GM10248 (cell line): Measurements from ENCODE around the gene AFG1L.

ENCODE experiments used
- CTCF ChIA-PET: fragments of 300-600 bp; sonication (Branson Sonifier 250); formaldehyde crosslinking; extraction: SDS; loops from one replicate; lab custom pipeline; 2021; ENCODE audit warnings: antibody characterized with exemption; lab: Yijun Ruan, JAX
- POLR2A ChIA-PET: fragments of 350-650 bp; sonication (Branson Sonifier 250); formaldehyde crosslinking; extraction: SDS; loops from one replicate; lab custom pipeline; 2020; ENCODE audit warnings: antibody characterized with exemption; lab: Yijun Ruan, JAX
- DNase-seq: peaks from one replicate; pipeline ENCODE4 v3.0.0; 2012; ENCODE audit errors: extremely low spot score
- TF ChIP-seq, protein P1 (sequence below): IDR thresholded peaks from 2 replicates; pipeline ENCODE4 v1.5.1; 2012; ENCODE audit warnings: mild to moderate bottlenecking, low read depth; ENCODE audit errors: extremely low read depth, missing control alignments, control extremely low read depth

The AFG1L gene

DNA sequence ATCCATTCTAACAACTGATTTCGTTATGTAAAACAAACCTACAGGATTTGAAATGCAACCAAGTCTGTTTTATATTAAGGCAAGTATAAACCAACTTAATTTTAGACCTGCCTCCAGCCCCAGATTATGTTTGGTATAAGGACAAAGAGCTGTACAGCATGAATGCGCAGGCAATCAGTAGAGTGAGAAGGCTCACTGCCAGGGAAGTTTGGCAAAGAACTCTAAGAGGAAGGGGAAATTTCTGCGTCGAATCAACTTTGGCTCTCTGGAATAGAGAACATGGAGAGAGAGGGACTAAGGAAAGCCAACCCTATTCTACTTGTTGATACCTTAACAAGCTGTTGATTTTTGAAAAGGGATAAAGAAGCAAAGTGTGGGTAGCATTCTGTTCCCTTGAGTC, 168.9 kb downstream of the AFG1L start:
- TF ChIP-seq, protein P1, sequence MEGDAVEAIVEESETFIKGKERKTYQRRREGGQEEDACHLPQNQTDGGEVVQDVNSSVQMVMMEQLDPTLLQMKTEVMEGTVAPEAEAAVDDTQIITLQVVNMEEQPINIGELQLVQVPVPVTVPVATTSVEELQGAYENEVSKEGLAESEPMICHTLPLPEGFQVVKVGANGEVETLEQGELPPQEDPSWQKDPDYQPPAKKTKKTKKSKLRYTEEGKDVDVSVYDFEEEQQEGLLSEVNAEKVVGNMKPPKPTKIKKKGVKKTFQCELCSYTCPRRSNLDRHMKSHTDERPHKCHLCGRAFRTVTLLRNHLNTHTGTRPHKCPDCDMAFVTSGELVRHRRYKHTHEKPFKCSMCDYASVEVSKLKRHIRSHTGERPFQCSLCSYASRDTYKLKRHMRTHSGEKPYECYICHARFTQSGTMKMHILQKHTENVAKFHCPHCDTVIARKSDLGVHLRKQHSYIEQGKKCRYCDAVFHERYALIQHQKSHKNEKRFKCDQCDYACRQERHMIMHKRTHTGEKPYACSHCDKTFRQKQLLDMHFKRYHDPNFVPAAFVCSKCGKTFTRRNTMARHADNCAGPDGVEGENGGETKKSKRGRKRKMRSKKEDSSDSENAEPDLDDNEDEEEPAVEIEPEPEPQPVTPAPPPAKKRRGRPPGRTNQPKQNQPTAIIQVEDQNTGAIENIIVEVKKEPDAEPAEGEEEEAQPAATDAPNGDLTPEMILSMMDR = no peak
- ChIA-PET CTCF (no interaction called here), POLR2A (no interaction called here)
- DNase-seq = no peak

DNA sequence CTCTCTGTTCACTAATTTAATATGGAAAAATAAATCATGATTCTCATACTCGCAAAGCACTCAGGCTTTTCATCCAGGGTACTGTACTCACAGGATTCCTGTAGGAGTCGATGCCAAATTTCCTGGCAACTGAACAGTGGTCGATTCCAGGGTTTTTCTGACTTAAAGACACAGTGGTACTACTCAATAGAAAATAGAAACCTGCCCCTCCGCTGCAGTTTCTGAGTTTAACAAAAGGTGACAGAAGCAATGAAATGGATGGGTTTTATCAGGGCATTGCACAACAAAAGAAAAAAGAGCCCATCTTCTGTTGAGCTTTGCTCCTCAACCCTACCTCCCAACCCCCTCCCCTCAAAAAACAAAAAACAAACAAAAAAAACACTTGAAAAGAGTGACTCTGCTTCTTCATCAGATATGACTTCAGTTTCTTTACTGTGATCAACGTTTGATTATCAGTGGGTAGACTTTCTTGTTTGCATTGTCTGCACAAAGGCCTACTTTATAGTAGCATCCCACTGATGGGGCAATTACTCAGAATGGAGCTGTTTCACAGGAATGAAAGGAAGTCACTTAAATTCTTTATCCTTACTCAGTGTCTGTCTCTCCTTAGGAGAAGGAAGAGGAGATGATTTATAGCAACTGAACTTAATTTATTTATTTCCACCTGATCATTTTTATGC, 169.7 kb downstream of the AFG1L start:
- POLR2A ChIA-PET = no interaction called here
- no peak for DNase-seq
- TF ChIP-seq, protein P1 = no peak
- CTCF ChIA-PET = interaction anchor here (1.1 to 1.4 kb wide), 2 partner anchors 9 to 55 kb away, joined by 3 read pairs; no protein-coding TSS in a partner anchor

DNA sequence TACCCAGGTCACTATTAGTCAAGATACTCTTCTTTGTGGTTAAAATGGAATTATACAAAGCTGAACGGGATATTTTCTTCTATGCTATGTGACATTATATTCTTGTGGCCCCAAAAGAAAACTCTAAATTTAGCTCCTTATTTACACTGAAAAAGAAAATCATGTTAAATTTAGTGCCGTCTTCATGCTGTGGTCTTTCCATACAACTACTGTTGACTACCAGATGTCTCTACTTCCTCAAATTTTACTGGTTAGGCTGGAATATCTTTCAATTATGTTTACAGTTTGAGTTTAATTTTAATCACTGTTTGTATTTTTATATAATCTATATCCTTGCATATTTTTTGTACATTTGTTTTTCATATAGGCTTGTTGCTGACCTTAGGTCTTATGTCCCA, 170.2 kb downstream of the AFG1L start:
- POLR2A ChIA-PET = no interaction called here
- DNase-seq = no peak
- TF ChIP-seq, protein P1 = no peak
- CTCF ChIA-PET = interaction anchor here (1.1 to 1.4 kb wide), 2 partner anchors 9 to 54 kb away, joined by 3 read pairs; no protein-coding TSS in a partner anchor

DNA sequence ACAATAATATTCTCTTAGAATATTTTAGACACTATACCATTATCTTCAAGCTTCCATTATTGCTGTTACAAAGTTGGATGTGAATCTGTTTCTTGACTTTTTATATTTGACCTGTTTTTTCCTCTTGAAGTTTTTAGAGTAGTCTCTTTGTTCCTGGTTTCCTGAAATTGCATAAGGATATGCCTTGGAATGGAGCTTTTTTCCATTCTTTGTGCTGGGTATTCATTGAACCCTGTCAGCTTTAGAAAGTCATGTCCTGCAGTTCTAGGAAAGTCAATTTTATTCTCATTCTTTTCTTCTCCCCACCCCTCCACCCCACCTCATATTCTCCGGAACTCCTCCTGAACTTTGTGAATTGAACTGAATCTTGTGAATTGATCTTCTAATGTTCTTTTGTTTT, 173.5 kb downstream of the AFG1L start:
- CTCF ChIA-PET = no interaction called here
- DNase-seq = no peak
- TF ChIP-seq, protein P1 = no peak
- POLR2A ChIA-PET = no interaction called here

DNA sequence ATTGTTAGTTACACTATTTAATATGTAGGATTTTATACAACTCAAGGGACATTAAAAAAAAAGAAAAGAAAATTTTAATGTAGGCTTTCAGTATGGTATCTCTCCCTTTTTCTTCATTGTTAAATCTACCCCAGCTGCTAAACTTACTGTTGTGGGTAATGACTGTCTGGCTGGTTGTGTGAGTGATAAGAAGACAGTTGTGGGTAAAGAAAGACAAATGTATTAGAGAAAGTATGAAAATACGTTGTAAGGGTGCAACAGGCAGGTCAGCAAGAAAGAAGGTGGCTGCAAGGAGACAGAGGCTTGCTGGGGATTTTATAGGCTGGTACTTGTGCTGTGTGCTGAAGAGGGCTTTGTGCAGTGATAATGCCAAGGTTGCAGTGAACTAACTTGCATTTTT, 174.5 kb downstream of the AFG1L start:
- no peak for DNase-seq
- ChIA-PET POLR2A (no interaction called here), CTCF (no interaction called here)
- TF ChIP-seq, protein P1 = no peak

DNA sequence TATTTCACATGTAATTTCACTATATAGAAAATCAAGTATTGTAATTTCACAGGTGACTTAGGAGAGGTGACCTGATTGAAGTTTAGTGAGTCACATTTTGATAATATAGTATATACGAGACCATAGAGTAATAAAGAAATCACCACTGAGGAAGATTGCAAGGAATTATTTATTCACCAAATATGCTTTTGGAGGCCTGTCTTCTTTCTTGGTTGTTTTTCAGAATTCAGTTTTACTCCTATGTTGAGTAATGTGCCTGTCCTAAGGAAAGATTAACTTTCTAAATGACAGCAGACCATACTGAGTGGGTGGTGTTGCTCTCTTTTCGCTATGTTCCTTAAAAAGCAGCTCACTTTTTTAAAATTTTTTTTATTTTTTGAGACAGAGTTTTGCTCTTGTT, 178.3 kb downstream of the AFG1L start:
- TF ChIP-seq, protein P1 = no peak
- ChIA-PET CTCF (interaction anchor here (0.7 to 1.5 kb wide), 2 partner anchors 8 to 10 kb away, joined by 3 read pairs; no protein-coding TSS in a partner anchor), POLR2A (no interaction called here)

More for the DNA sequence above, 178.3 kb downstream of the AFG1L start:
- DNase-seq = no peak
